CD4-positive, alpha-beta memory T cell (primary cell): ENCODE results near the gene THSD4. TPM values are rescaled to one million over a fixed set of nuclear protein-coding genes. Genes with fewer than 3 reads are reported as not detected.

ENCODE experiments used
- CTCF ChIA-PET: fragments of 350-600 bp; sonication (Branson Sonifier 250); formaldehyde crosslinking; loops from one replicate; lab custom pipeline; 2021; ENCODE audit warnings: inconsistent platforms; ENCODE audit not compliant: partially characterized antibody; lab: Charles Lee
- POLR2A ChIA-PET: fragments of 350-600 bp; sonication (Branson Sonifier 250); formaldehyde crosslinking; loops from one replicate; lab custom pipeline; 2021; ENCODE audit not compliant: partially characterized antibody; lab: Charles Lee
- DNase-seq, 5 donors: peaks; one replicate each; pipeline versions ENCODE4 v3.0.0 to v3.0.0-alpha.2; 2020 to 2022; ENCODE audit warnings: mixed read lengths in 1 of 5
- H3K27ac ChIP-seq: one replicate; pipeline ENCODE4 v1.7.0; 2013; ENCODE audit warnings: low read depth, low read length
- H3K27me3 ChIP-seq: 2 replicates; pipeline ENCODE4 v1.7.0; 2013; ENCODE audit warnings: mild to moderate bottlenecking, low read length, moderate library complexity; ENCODE audit not compliant: insufficient read depth
- H3K36me3 ChIP-seq: 2 replicates; pipeline ENCODE4 v1.7.0; 2013; ENCODE audit warnings: mild to moderate bottlenecking, low read length, moderate library complexity; ENCODE audit not compliant: insufficient read depth
- H3K4me1 ChIP-seq: 2 replicates; pipeline ENCODE4 v1.7.0; 2013; ENCODE audit warnings: mild to moderate bottlenecking, low read length, moderate library complexity; ENCODE audit not compliant: insufficient read depth
- H3K4me3 ChIP-seq, 2 donors: one replicate each; pipeline ENCODE4 v1.7.0; 2013; ENCODE audit warnings: low read length in 2 of 2, mild to moderate bottlenecking in 1 of 2
- H3K9me3 ChIP-seq, 2 donors: one replicate each; pipeline ENCODE4 v1.7.0; 2013; ENCODE audit warnings: low read length in 2 of 2, control low read depth in 1 of 2; ENCODE audit not compliant: control insufficient read depth in 1 of 2
- H3K27ac Mint-ChIP-seq, 7 donors: one replicate each; pipeline ENCODE4 v1.8.0; 2020 to 2021; ENCODE audit warnings: mixed read lengths in 7 of 7, mild to moderate bottlenecking in 6 of 7, inconsistent platforms in 3 of 7, moderate library complexity in 3 of 7
- H3K27me3 Mint-ChIP-seq, 2 donors: one replicate each; pipeline ENCODE4 v1.8.0; 2020 to 2021; ENCODE audit warnings: mixed read lengths in 2 of 2
- H3K36me3 Mint-ChIP-seq, 2 donors: one replicate each; pipeline ENCODE4 v1.8.0; 2020 to 2021; ENCODE audit warnings: mixed read lengths in 2 of 2, inconsistent platforms in 1 of 2, mild to moderate bottlenecking in 1 of 2
- H3K4me1 Mint-ChIP-seq, 4 donors: one replicate each; pipeline ENCODE4 v1.8.0; 2020 to 2021; ENCODE audit warnings: mixed read lengths in 4 of 4, mild to moderate bottlenecking in 1 of 4
- H3K4me3 Mint-ChIP-seq, 8 donors: one replicate each; pipeline ENCODE4 v1.8.0; 2020 to 2021; ENCODE audit warnings: mixed read lengths in 8 of 8, mild to moderate bottlenecking in 7 of 8, moderate library complexity in 6 of 8, inconsistent platforms in 3 of 8
- H3K9me3 Mint-ChIP-seq, 8 donors: one replicate each; pipeline ENCODE4 v1.8.0; 2020 to 2021; ENCODE audit warnings: mixed read lengths in 8 of 8, mild to moderate bottlenecking in 5 of 8, inconsistent platforms in 3 of 8, moderate library complexity in 1 of 8
- intact Hi-C: fragments of 100-400 bp; cut with micrococcal nuclease; formaldehyde crosslinking; loops from one replicate; pipeline ENCODE4 v1.15.1; 2023
- polyA plus RNA-seq, 2 donors: library from polyadenylated mRNA; unstranded; fragments of 300-500 nt; fragmentation: Illumina TruSeq; gene quantifications; one replicate each; pipeline ENCODE4 v1.2.3, GENCODE V29; 2021
- total RNA-seq, 2 experiments: library from RNA; stranded (reverse); gene quantifications; one replicate each; pipeline ENCODE4 v1.2.3, GENCODE V29; 2021

Gene THSD4
- total and polyA plus RNA-seq, 4 experiments from 2014 or later, result not detected

- Histone ChIP-seq H3K36me3 (no peaks in the 10 kb centered on the region), H3K4me3 (no peak overlapping the region), H3K27ac (no peak overlapping the region), H3K27me3 (no peaks in the 10 kb centered on the region), H3K9me3 (no peaks in the 10 kb centered on the region), H3K4me1 (no peaks in the 10 kb centered on the region)
- DNase-seq, result no peak
- Mint-ChIP-seq H3K4me3 (no peak overlapping the region), H3K36me3 (no peaks in the 10 kb centered on the region), H3K27me3 (peaks cover 7 to 13% of the 10 kb centered on the region in 2 donors), H3K9me3 (peaks cover 0 to 1% (median 0%) of the 10 kb centered on the region in 8 donors), H3K4me1 (no peaks in the 10 kb centered on the region), H3K27ac (no peak overlapping the region)
- intact Hi-C loops, result no loop called here
- CTCF ChIA-PET, result no interaction called here
- POLR2A ChIA-PET, result no interaction called here
These were observed 582.0 kb downstream of the THSD4 start for GRCh38 chr15:71697236-71697635.

- ChIA-PET CTCF (no interaction called here), POLR2A (no interaction called here)
- peaks cover 7 to 13% of the 10 kb centered on the region in 2 donors for H3K27me3 Mint-ChIP-seq
- H3K4me1 ChIP-seq, result no peaks in the 10 kb centered on the region
- H3K36me3 ChIP-seq, result no peaks in the 10 kb centered on the region
- intact Hi-C loops, result no loop called here
- no peaks in the 10 kb centered on the region for H3K4me1 Mint-ChIP-seq
- DNase-seq, result no peak
- no peak overlapping the region for H3K4me3 ChIP-seq
- no peaks in the 10 kb centered on the region for H3K9me3 ChIP-seq
- no peaks in the 10 kb centered on the region for H3K27me3 ChIP-seq
- no peak overlapping the region for H3K27ac Mint-ChIP-seq
- H3K4me3 Mint-ChIP-seq, result no peak overlapping the region
- no peak overlapping the region for H3K27ac ChIP-seq
- no peaks in the 10 kb centered on the region for H3K36me3 Mint-ChIP-seq
- H3K9me3 Mint-ChIP-seq, result peaks cover 0 to 1% (median 0%) of the 10 kb centered on the region in 8 donors
These were observed 582.8 kb downstream of the THSD4 start for GRCh38 chr15:71698030-71698429.

DNA sequence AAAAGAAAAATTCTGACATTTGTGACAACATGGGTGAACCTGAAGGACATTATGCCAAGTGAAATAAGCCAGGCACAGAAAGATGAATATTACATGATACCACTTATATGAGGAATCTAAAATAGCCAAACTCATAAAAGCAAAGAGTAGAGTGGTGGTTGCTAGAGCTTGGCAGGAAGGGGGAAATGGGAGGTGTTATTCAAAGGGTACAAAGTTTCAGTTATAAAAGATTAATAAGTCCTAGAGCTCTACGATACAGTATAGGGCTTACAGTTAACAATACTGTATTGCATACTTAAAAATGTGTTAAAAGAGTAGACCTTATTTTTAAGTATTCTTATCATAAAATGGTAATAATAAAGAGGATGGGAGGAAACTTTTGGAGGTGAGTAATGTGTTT lies 583.5 kb downstream of the THSD4 start:
- CTCF ChIA-PET, result no interaction called here
- peaks cover 7 to 11% of the 10 kb centered on the region in 2 donors for H3K27me3 Mint-ChIP-seq
- POLR2A ChIA-PET, result no interaction called here
- Histone ChIP-seq H3K27ac (no peak overlapping the region), H3K4me1 (no peaks in the 10 kb centered on the region), H3K36me3 (no peaks in the 10 kb centered on the region), H3K27me3 (no peaks in the 10 kb centered on the region), H3K4me3 (no peak overlapping the region), H3K9me3 (no peaks in the 10 kb centered on the region)
- H3K4me1 Mint-ChIP-seq, result no peaks in the 10 kb centered on the region
- intact Hi-C loops, result no loop called here
- H3K27ac Mint-ChIP-seq, result no peak overlapping the region
- peaks cover 0 to 1% (median 0%) of the 10 kb centered on the region in 8 donors for H3K9me3 Mint-ChIP-seq
- H3K4me3 Mint-ChIP-seq, result no peak overlapping the region
- H3K36me3 Mint-ChIP-seq, result no peaks in the 10 kb centered on the region
- no peak for DNase-seq

GRCh38 chr15:71699977-71700376 lies 584.7 kb downstream of the THSD4 start:
- peaks cover 0 to 1% (median 0%) of the 10 kb centered on the region in 8 donors for H3K9me3 Mint-ChIP-seq
- H3K36me3 Mint-ChIP-seq, result no peaks in the 10 kb centered on the region
- Histone ChIP-seq H3K9me3 (no peaks in the 10 kb centered on the region), H3K4me3 (no peak overlapping the region), H3K36me3 (no peaks in the 10 kb centered on the region), H3K27ac (no peak overlapping the region), H3K27me3 (no peaks in the 10 kb centered on the region), H3K4me1 (no peaks in the 10 kb centered on the region)
- intact Hi-C loops, result no loop called here
- H3K27ac Mint-ChIP-seq, result no peak overlapping the region
- ChIA-PET CTCF (no interaction called here), POLR2A (no interaction called here)
- no peaks in the 10 kb centered on the region for H3K4me1 Mint-ChIP-seq
- DNase-seq, result no peak
- no peak overlapping the region for H3K4me3 Mint-ChIP-seq
- H3K27me3 Mint-ChIP-seq, result peaks cover 5 to 14% of the 10 kb centered on the region in 2 donors

- Histone ChIP-seq H3K27me3 (no peaks in the 10 kb centered on the region), H3K36me3 (no peaks in the 10 kb centered on the region), H3K9me3 (no peaks in the 10 kb centered on the region), H3K4me3 (no peak overlapping the region), H3K4me1 (no peaks in the 10 kb centered on the region), H3K27ac (no peak overlapping the region)
- Mint-ChIP-seq H3K9me3 (peaks cover 0 to under 1% (median 0%) of the 10 kb centered on the region in 8 donors), H3K4me3 (no peak overlapping the region), H3K27ac (no peak overlapping the region), H3K27me3 (peaks cover 7 to 22% of the 10 kb centered on the region in 2 donors), H3K4me1 (no peaks in the 10 kb centered on the region), H3K36me3 (no peaks in the 10 kb centered on the region)
- DNase-seq, result no peak
- ChIA-PET CTCF (interaction anchor here (1.4 kb wide), 1 partner anchor 41 kb away, joined by 5 read pairs; no protein-coding TSS in a partner anchor), POLR2A (no interaction called here)
- intact Hi-C loops, result no loop called here
These were observed 586.5 kb downstream of the THSD4 start for GRCh38 chr15:71701808-71702207.

DNA sequence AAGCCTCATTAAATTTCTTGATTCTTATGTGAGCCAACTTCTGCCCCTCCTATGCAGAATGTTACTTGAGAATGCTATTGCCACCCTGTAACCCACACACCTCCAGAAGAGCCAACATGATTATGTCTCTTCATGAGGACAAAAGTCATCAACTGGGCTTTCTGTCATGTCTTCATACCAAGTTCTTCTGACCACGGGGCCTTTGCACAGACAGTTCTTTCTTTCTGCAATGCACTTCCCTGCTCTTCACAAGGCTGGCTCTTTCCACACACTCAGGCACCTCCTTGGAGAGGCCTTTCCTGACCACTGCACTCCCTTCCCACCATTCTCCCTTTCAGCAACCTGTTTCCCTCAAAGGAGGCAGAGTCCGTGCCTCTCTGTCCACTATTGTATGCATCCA lies 587.2 kb downstream of the THSD4 start:
- POLR2A ChIA-PET, result no interaction called here
- Mint-ChIP-seq H3K27me3 (peaks cover 9 to 21% of the 10 kb centered on the region in 2 donors), H3K4me1 (no peaks in the 10 kb centered on the region), H3K4me3 (no peak overlapping the region), H3K9me3 (no peaks in the 10 kb centered on the region), H3K27ac (no peak overlapping the region), H3K36me3 (no peaks in the 10 kb centered on the region)
- intact Hi-C loops, result no loop called here
- no peak for DNase-seq
- Histone ChIP-seq H3K36me3 (no peaks in the 10 kb centered on the region), H3K9me3 (no peaks in the 10 kb centered on the region), H3K27ac (no peak overlapping the region), H3K4me3 (no peak overlapping the region), H3K27me3 (no peaks in the 10 kb centered on the region), H3K4me1 (no peaks in the 10 kb centered on the region)
- CTCF ChIA-PET, result no interaction called here

DNA sequence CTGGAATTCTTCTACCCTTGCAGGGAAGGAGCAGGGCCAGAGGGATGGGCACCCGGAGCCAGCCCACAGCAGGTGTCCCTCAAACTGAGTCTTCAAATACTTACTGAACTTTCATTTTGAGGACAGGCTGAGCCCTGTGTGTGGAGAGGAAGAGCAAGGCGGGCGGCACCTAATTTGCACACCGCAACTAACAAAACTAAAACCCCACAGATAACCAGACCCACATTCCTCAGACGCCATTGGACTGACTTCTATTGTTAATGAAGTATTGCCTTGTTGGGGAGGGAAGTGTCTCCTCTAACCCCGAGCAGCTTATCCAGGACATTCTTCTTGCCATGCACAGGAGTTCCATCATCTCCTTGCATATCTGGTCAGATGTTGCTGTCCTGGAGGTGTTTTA lies 589.9 kb downstream of the THSD4 start:
- no peak for DNase-seq
- no peaks in the 10 kb centered on the region for H3K4me1 Mint-ChIP-seq
- Histone ChIP-seq H3K4me1 (no peaks in the 10 kb centered on the region), H3K9me3 (no peaks in the 10 kb centered on the region), H3K27me3 (no peaks in the 10 kb centered on the region), H3K27ac (no peak overlapping the region), H3K36me3 (no peaks in the 10 kb centered on the region), H3K4me3 (no peak overlapping the region)
- intact Hi-C loops, result no loop called here
- H3K36me3 Mint-ChIP-seq, result no peaks in the 10 kb centered on the region
- H3K9me3 Mint-ChIP-seq, result no peaks in the 10 kb centered on the region
- POLR2A ChIA-PET, result no interaction called here
- peaks cover 15 to 17% of the 10 kb centered on the region in 2 donors for H3K27me3 Mint-ChIP-seq
- no peak overlapping the region for H3K27ac Mint-ChIP-seq
- CTCF ChIA-PET, result no interaction called here
- H3K4me3 Mint-ChIP-seq, result no peak overlapping the region
